Measurements from ENCODE around the gene PUM1.

DNA sequence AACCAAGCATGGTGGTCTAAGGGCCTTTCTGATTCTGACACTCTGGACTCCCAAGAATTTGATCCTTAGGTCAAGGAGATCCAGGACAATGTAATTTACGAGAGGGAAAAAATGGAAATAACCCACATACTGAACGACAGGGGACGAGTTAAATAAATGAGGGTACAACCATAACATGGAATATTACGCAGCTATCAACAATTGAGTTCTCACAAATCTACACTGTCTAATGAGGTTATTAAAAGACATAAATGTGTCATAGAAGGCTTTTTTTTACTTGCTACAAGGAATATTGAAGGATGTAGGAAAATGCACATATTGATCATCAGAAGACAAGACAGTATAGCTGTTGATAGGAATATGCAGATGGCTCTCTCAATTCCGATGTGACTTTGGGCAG is 180.8 kb downstream of the PUM1 start:
- TF ChIP-seq CTCF (IDR thresholded peaks at IDR 0.05), result no peak
- no peak for TF ChIP-seq POLR2A (IDR thresholded peaks at IDR 0.05)
